NCI-H2081 treated with DMSO at 0.1 percent for 48 hours (cell line): Measurements from ENCODE around the gene SRD5A3.

Source experiments
- DNase-seq: peaks from one replicate; lab custom pipeline; 2025; lab: John Stamatoyannopoulos, UW

The SRD5A3 gene

DNA sequence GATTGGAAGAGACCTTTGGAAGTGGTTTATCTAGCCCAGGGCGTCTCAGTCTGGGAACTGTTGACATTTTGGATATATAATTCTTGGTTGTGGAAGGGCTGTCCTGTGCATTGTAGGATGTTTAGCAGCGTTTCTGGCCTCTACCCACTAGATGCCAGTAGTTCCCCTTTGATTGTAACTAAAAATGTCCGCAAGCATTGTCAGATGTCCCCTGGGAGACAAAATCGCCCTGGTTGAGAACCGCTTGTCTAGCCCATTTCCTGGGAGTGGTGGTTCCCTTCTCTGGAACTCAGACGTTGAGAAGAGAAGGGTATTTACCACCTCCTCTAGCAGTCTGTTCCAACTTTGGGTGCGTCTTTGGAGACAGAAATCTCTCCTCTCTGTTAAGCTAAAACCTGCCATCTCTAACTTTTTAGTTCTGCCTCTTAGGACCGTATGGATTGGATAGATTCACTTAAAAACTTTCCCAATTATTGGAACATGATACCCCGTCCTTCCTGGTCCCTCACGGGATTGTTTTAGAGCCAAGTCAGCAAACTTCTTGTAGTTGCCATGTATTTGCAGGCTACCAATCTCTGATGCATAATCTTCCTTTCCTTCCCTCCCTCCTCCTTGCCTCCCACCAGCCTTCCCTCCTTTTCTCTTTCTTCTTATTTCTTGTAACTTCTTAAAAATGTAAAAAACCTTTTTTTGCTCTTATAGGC lies 63.6 kb downstream of the SRD5A3 start:
- no peak for DNase-seq

DNA sequence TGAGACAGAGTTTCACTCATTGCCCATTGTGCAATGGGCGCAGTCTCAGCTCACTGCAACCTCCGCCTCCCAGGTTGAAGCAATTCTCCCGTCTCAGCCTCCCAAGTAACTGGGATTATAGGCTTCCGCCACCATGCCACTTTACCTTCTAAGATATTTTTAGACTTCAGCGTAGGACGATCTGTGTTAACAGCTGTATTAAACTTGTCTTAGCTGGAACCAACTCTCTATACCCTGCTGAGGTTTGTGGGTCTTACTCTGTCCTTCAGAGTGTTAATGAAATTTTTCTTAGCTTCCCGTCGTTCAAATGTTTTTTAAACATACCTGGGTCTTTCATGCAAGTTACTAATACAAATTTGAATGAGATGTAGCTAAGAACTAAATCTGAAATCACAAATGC lies 64.4 kb downstream of the SRD5A3 start:
- no peak for DNase-seq

DNA sequence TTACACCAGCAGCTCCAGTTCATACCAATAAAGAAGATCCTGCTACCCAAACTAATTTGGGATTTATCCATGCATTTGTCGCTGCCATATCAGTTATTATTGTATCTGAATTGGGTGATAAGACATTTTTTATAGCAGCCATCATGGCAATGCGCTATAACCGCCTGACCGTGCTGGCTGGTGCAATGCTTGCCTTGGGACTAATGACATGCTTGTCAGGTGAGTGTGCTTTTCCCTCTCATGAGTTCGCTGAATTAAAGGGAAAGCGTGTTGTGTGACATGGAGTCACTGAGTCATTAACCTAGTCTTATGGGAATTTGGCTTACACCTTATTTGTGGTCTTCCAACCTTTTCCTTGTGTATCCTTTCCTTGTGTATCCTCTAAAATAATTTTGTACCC lies 65.6 kb downstream of the SRD5A3 start:
- DNase-seq, result no peak

DNA sequence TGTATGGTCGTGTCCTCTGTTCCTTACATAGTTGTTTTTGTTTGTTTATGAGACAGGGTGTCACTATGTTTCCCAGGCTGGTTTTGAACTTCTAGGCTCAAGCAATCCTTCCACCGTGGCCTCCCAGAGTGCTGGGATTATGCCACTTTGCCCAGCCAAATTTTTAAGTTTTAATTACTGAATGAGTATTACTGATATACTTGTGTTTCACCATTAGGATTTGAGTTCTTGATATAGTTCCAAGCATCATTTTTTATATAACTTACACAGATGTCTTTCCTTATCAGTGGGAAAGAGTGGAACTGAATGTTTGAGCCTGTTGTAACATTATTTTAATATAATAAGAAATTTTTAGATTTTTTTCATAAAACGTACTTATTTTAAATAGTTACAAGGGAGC lies 70.1 kb downstream of the SRD5A3 start:
- no peak for DNase-seq
